Bronchial epithelial cell (primary cell): Measurements from ENCODE around the gene GPAT3. TPM values are rescaled to one million over a fixed set of nuclear protein-coding genes. Genes with fewer than 3 reads are reported as not detected.
"Not testable (repeated sequence)": the region's sequence is repeated elsewhere in the genome, so short reads cannot be mapped to it uniquely, and the experiment has no call there.

Source experiments
- DNase-seq: peaks from one replicate; pipeline ENCODE4 v3.0.0-alpha.2; 2010; ENCODE audit warnings: low read depth
- FAIRE-seq: peaks from 2 replicates; lab custom pipeline; 2011; peaks lifted over from hg19 to GRCh38; lab: Jason Lieb, UNC
- H3K27me3 ChIP-seq: 2 replicates; pipeline ENCODE4 v1.5.1; 2011; ENCODE audit warnings: low read length; ENCODE audit not compliant: control insufficient read depth, insufficient read depth
- H3K36me3 ChIP-seq: 2 replicates; pipeline ENCODE4 v1.5.1; 2011; ENCODE audit warnings: low read length; ENCODE audit not compliant: control insufficient read depth, insufficient read depth
- H3K4me3 ChIP-seq: 2 replicates; pipeline ENCODE4 v1.5.1; 2011; ENCODE audit warnings: mild to moderate bottlenecking, low read depth, low read length, control low read depth
- CTCF ChIP-seq: IDR thresholded peaks from 2 replicates; pipeline ENCODE4 v1.5.1; 2011; ENCODE audit warnings: mild to moderate bottlenecking, moderate library complexity, low read length, control low read depth, inconsistent platforms; ENCODE audit not compliant: insufficient read depth, severe bottlenecking
- total RNA-seq: library from RNA; depleted of rRNA; stranded (reverse); fragments of >200 nt; gene quantifications from 2 replicates; pipeline ENCODE4 v1.2.1, GENCODE V29; 2014

GPAT3 gene
- total RNA-seq, 1 donor from 2014 or later = 4.5 TPM

DNA sequence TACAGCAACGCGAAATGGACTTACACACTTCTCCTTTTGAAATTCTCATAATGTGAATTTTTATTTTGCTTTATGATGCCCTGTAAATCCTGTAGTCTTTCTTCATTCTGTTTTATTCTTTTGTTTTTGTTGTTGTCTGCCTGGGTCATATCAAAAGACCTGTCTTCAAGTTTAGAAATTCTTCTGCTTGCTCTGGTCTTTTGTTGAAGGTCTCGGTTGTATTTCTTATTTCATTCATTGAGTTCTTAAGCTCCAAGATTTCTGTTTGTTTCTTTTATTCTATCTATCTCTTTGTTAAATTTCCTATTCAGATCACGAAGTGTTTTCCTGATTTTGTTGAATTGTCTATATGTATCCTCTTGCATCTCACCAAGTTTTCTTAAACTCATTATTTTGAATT is 78.1 kb downstream of the GPAT3 start:
- no peak overlapping the region for H3K4me3 ChIP-seq
- no peak for TF ChIP-seq CTCF
- H3K27me3 ChIP-seq = no peaks in the 10 kb centered on the region
- DNase-seq = no peak
- FAIRE-seq = no peak
- no peaks in the 10 kb centered on the region for H3K36me3 ChIP-seq

DNA sequence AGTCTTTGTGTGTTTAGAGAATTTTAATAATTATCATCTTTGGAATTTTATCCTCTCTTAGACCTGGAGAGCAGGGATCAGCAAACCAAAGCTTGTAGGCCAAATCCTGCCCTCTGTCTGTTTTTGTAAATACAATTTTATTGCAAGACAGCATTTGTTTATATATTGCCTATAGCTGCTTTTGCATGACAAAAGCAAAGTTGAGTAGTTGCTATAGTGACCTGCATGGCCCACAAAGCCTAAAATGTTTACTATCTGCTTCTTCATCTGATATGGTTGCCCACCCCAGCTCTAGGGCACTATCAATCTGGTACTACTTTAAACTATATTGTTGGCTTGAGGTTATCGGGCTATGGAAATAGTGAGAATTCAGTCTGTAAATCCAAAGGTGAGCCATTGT is 80.3 kb downstream of the GPAT3 start:
- DNase-seq = no peak
- no peak for TF ChIP-seq CTCF
- Histone ChIP-seq H3K27me3 (no peaks in the 10 kb centered on the region), H3K4me3 (no peak overlapping the region), H3K36me3 (no peaks in the 10 kb centered on the region)
- no peak for FAIRE-seq

GRCh38 chr4:83617371-83618035 is 81.6 kb downstream of the GPAT3 start:
- FAIRE-seq = no peak
- Histone ChIP-seq H3K36me3 (no peaks in the 10 kb centered on the region), H3K27me3 (no peaks in the 10 kb centered on the region), H3K4me3 (no peak overlapping the region)
- DNase-seq = no peak
- TF ChIP-seq CTCF = no peak

GRCh38 chr4:83618431-83618830 is 82.5 kb downstream of the GPAT3 start:
- TF ChIP-seq CTCF = no peak
- peak; percentile 81 for DNase-seq
- FAIRE-seq = no peak
- Histone ChIP-seq H3K27me3 (no peaks in the 10 kb centered on the region), H3K36me3 (no peaks in the 10 kb centered on the region), H3K4me3 (no peak overlapping the region)

DNA sequence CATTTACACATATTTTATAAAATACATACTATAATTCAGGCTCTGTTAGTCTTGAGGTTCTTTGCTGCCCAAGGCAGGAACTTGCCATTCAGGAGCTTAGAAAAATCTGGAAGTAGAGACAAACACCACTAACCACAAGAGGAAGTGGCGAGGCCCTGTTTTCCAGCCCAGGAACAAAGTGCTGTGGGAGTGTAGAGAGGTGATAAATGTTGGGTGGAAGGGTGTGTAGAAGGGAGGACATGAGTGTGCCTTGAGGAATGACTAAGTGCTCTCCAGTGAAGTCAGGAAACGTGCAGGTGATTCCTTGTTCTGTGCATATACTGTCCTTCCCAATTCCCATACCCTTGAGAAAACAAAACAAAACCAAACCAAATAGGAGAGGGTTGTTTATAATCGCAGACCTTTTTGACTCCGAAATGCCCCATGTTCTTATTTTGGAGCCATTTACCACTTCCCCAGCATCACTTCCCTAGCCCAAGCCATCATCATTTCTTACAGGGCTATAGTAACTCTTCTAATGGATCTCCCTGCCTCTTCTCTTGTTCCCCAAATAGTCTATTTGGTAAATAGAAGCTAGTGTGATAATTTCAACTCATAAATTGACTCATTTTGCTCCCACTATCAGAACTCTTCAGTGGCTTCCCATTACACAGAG is 83.2 kb downstream of the GPAT3 start:
- FAIRE-seq (peak; percentile 50), DNase-seq (peak; percentile 61)
- Histone ChIP-seq H3K4me3 (no peak overlapping the region), H3K36me3 (no peaks in the 10 kb centered on the region), H3K27me3 (no peaks in the 10 kb centered on the region)
- TF ChIP-seq CTCF = no peak

DNA sequence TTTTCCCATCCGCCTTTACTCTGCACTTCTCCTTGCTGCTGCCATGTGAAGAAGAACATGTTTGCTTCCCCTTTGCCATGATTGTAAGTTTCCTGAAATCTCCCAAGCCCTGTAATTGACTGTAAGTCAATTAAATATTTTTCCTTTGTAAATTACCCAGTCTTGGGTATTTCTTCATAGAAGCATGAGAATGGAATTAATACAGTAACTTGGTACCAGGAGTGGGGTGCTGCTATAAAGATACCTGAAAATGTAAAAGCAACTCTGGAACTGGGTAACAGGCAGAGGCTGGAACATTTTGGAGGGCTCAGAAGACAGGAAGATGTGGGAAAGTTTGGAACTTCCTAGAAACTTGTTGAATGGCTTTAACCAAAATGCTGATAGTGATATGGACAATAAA is 86.2 kb downstream of the GPAT3 start:
- FAIRE-seq, H3K27me3 ChIP-seq: not testable (repeated sequence)

More for the DNA sequence above, 86.2 kb downstream of the GPAT3 start:
- not testable (repeated sequence) for H3K4me3 ChIP-seq, DNase-seq, H3K36me3 ChIP-seq
